ENCODE data around the gene ZNF316. TPM values are rescaled to one million over a fixed set of nuclear protein-coding genes. Genes with fewer than 3 reads are reported as not detected.
A peak's percentile ranks its signal among the peaks of the same experiment; 100 is the strongest.

The ZNF316 gene
- total RNA-seq, result 30.7 and 33.8 TPM in 2 replicates

GRCh38 chr7:6636741-6637543 is at the start of gene ZNF316:
TSS of gene ZNF316 (plus strand) at chr7:6637318. CDS start at chr7:6642410, 5,092 bp downstream.
- peak within 1 kb of the TSS; percentile 87 for H3K27ac Mint-ChIP-seq
- intact Hi-C loops (cut with micrococcal nuclease), result loop anchor here (1.0 to 10.0 kb wide), 5 partner anchors 46 to 1002 kb away; partner anchors contain the start of genes C1GALT1, INTS15 and ZDHHC4
- H3K9me3 Mint-ChIP-seq, result no peaks in the 10 kb centered on the region
- peak within 1 kb of the TSS; percentile 84 for H3K4me3 Mint-ChIP-seq
- H3K27me3 Mint-ChIP-seq (ENCODE audit: insufficient read depth), result no peaks in the 10 kb centered on the region
- peaks cover 19% of the 10 kb centered on the region for H3K4me1 Mint-ChIP-seq (ENCODE audit: low read depth)
- peak; percentile 63 for DNase-seq (ENCODE audit: low spot score)
- H3K36me3 Mint-ChIP-seq (ENCODE audit: low read depth), result peaks cover 23% of the 10 kb centered on the region

- DNase-seq (ENCODE audit: low spot score), result no peak
- intact Hi-C loops (cut with micrococcal nuclease), result no loop called here
- H3K4me3 Mint-ChIP-seq, result peak overlapping the region; percentile 28
- no peaks in the 10 kb centered on the region for H3K9me3 Mint-ChIP-seq
- no peak overlapping the region for H3K27ac Mint-ChIP-seq
- H3K36me3 Mint-ChIP-seq (ENCODE audit: low read depth), result peaks cover 25% of the 10 kb centered on the region
- no peaks in the 10 kb centered on the region for H3K27me3 Mint-ChIP-seq (ENCODE audit: insufficient read depth)
- H3K4me1 Mint-ChIP-seq (ENCODE audit: low read depth), result peaks cover 8% of the 10 kb centered on the region
These were observed 48.6 kb upstream of the ZNF316 start for GRCh38 chr7:6588566-6588965.

- DNase-seq (ENCODE audit: low spot score), result no peak
- peaks cover 8% of the 10 kb centered on the region for H3K4me1 Mint-ChIP-seq (ENCODE audit: low read depth)
- intact Hi-C loops (cut with micrococcal nuclease), result no loop called here
- H3K27ac Mint-ChIP-seq, result peak overlapping the region; percentile 85
- no peaks in the 10 kb centered on the region for H3K27me3 Mint-ChIP-seq (ENCODE audit: insufficient read depth)
- peak overlapping the region; percentile 61 for H3K4me3 Mint-ChIP-seq
- H3K9me3 Mint-ChIP-seq, result no peaks in the 10 kb centered on the region
- H3K36me3 Mint-ChIP-seq (ENCODE audit: low read depth), result peaks cover 27% of the 10 kb centered on the region
These were observed 47.8 kb upstream of the ZNF316 start for GRCh38 chr7:6589151-6589828.

GRCh38 chr7:6589829-6590644 is 47.1 kb upstream of the ZNF316 start, which contains the start of gene INTS15:
TSS of gene INTS15 (plus strand) at chr7:6590021. CDS start at chr7:6590284, 263 bp downstream.
- no peaks in the 10 kb centered on the region for H3K9me3 Mint-ChIP-seq
- peaks cover 8% of the 10 kb centered on the region for H3K4me1 Mint-ChIP-seq (ENCODE audit: low read depth)
- H3K27me3 Mint-ChIP-seq (ENCODE audit: insufficient read depth), result no peaks in the 10 kb centered on the region
- H3K27ac Mint-ChIP-seq, result peak within 1 kb of the TSS; percentile 85
- peak within 1 kb of the TSS; percentile 88 for H3K4me3 Mint-ChIP-seq
- DNase-seq (ENCODE audit: low spot score), result peak; percentile 78
- intact Hi-C loops (cut with micrococcal nuclease), result loop anchor here (1.0 to 2.0 kb wide), 5 partner anchors 13 to 267 kb away; partner anchors contain the start of genes DAGLB, ZDHHC4, ZNF12 and ZNF316
- peaks cover 27% of the 10 kb centered on the region for H3K36me3 Mint-ChIP-seq (ENCODE audit: low read depth)

GRCh38 chr7:6590645-6591110 is 46.4 kb upstream of the ZNF316 start:
- no peaks in the 10 kb centered on the region for H3K27me3 Mint-ChIP-seq (ENCODE audit: insufficient read depth)
- intact Hi-C loops (cut with micrococcal nuclease), result loop anchor here (1.0 to 2.0 kb wide), 5 partner anchors 13 to 267 kb away; partner anchors contain the start of genes DAGLB, ZDHHC4, ZNF12 and ZNF316
- no peak for DNase-seq (ENCODE audit: low spot score)
- H3K4me1 Mint-ChIP-seq (ENCODE audit: low read depth), result peaks cover 8% of the 10 kb centered on the region
- peak overlapping the region; percentile 88 for H3K4me3 Mint-ChIP-seq
- H3K36me3 Mint-ChIP-seq (ENCODE audit: low read depth), result peaks cover 24% of the 10 kb centered on the region
- peak overlapping the region; percentile 81 for H3K27ac Mint-ChIP-seq
- H3K9me3 Mint-ChIP-seq, result no peaks in the 10 kb centered on the region

- DNase-seq (ENCODE audit: low spot score), result no peak
- Mint-ChIP-seq H3K4me3 (no peak overlapping the region), H3K27ac (no peak overlapping the region), H3K36me3 (ENCODE audit: low read depth) (peaks cover 33% of the 10 kb centered on the region), H3K9me3 (no peaks in the 10 kb centered on the region), H3K27me3 (ENCODE audit: insufficient read depth) (no peaks in the 10 kb centered on the region), H3K4me1 (ENCODE audit: low read depth) (no peaks in the 10 kb centered on the region)
- intact Hi-C loops (cut with micrococcal nuclease), result no loop called here
These were observed 37.0 kb upstream of the ZNF316 start for GRCh38 chr7:6600093-6600492.

- Mint-ChIP-seq H3K36me3 (ENCODE audit: low read depth) (peaks cover 17% of the 10 kb centered on the region), H3K4me1 (ENCODE audit: low read depth) (no peaks in the 10 kb centered on the region), H3K27me3 (ENCODE audit: insufficient read depth) (no peaks in the 10 kb centered on the region), H3K9me3 (no peaks in the 10 kb centered on the region), H3K27ac (no peak overlapping the region), H3K4me3 (no peak overlapping the region)
- no peak for DNase-seq (ENCODE audit: low spot score)
- intact Hi-C loops (cut with micrococcal nuclease), result no loop called here
These were observed 32.7 kb upstream of the ZNF316 start for GRCh38 chr7:6604458-6604857.

GRCh38 chr7:6606866-6607583 is 30.1 kb upstream of the ZNF316 start:
- H3K27ac Mint-ChIP-seq, result no peak overlapping the region
- intact Hi-C loops (cut with micrococcal nuclease), result no loop called here
- no peaks in the 10 kb centered on the region for H3K9me3 Mint-ChIP-seq
- H3K4me1 Mint-ChIP-seq (ENCODE audit: low read depth), result no peaks in the 10 kb centered on the region
- H3K4me3 Mint-ChIP-seq, result no peak overlapping the region
- peaks cover 15% of the 10 kb centered on the region for H3K36me3 Mint-ChIP-seq (ENCODE audit: low read depth)
- no peak for DNase-seq (ENCODE audit: low spot score)
- H3K27me3 Mint-ChIP-seq (ENCODE audit: insufficient read depth), result no peaks in the 10 kb centered on the region

GRCh38 chr7:6607651-6608051 is 29.5 kb upstream of the ZNF316 start:
- Mint-ChIP-seq H3K4me1 (ENCODE audit: low read depth) (no peaks in the 10 kb centered on the region), H3K27ac (no peak overlapping the region), H3K4me3 (no peak overlapping the region), H3K9me3 (no peaks in the 10 kb centered on the region), H3K36me3 (ENCODE audit: low read depth) (peaks cover 10% of the 10 kb centered on the region), H3K27me3 (ENCODE audit: insufficient read depth) (peaks cover 2% of the 10 kb centered on the region)
- intact Hi-C loops (cut with micrococcal nuclease), result no loop called here
- no peak for DNase-seq (ENCODE audit: low spot score)

GRCh38 chr7:6608081-6608480 is 29.0 kb upstream of the ZNF316 start:
- Mint-ChIP-seq H3K27ac (no peak overlapping the region), H3K4me1 (ENCODE audit: low read depth) (no peaks in the 10 kb centered on the region), H3K27me3 (ENCODE audit: insufficient read depth) (peaks cover 6% of the 10 kb centered on the region), H3K9me3 (no peaks in the 10 kb centered on the region), H3K36me3 (ENCODE audit: low read depth) (peaks cover 10% of the 10 kb centered on the region), H3K4me3 (no peak overlapping the region)
- intact Hi-C loops (cut with micrococcal nuclease), result no loop called here
- no peak for DNase-seq (ENCODE audit: low spot score)

GRCh38 chr7:6608794-6609193 is 28.3 kb upstream of the ZNF316 start:
- Mint-ChIP-seq H3K27ac (no peak overlapping the region), H3K27me3 (ENCODE audit: insufficient read depth) (peaks cover 12% of the 10 kb centered on the region), H3K4me1 (ENCODE audit: low read depth) (no peaks in the 10 kb centered on the region), H3K4me3 (no peak overlapping the region), H3K9me3 (no peaks in the 10 kb centered on the region), H3K36me3 (ENCODE audit: low read depth) (peaks cover 7% of the 10 kb centered on the region)
- DNase-seq (ENCODE audit: low spot score), result no peak
- intact Hi-C loops (cut with micrococcal nuclease), result no loop called here

GRCh38 chr7:6612819-6613218 is 24.3 kb upstream of the ZNF316 start:
- no peaks in the 10 kb centered on the region for H3K9me3 Mint-ChIP-seq
- H3K27ac Mint-ChIP-seq, result no peak overlapping the region
- H3K4me1 Mint-ChIP-seq (ENCODE audit: low read depth), result no peaks in the 10 kb centered on the region
- intact Hi-C loops (cut with micrococcal nuclease), result no loop called here
- H3K36me3 Mint-ChIP-seq (ENCODE audit: low read depth), result no peaks in the 10 kb centered on the region
- peaks cover 29% of the 10 kb centered on the region for H3K27me3 Mint-ChIP-seq (ENCODE audit: insufficient read depth)
- H3K4me3 Mint-ChIP-seq, result no peak overlapping the region
- DNase-seq (ENCODE audit: low spot score), result no peak
